ENCODE results near the gene DUS2.

DUS2 gene

GRCh38 chr16:68084504-68085258 is 61.6 kb downstream of the DUS2 start:
- peak; percentile 69 for DNase-seq (ENCODE audit: low read depth)
- TF ChIP-seq CTCF (conservative IDR thresholded peaks at IDR 0.05; ENCODE audit: low read length): no peak
- peak overlapping the region; percentile 68 for H3K4me3 ChIP-seq (ENCODE audit: low read length)

GRCh38 chr16:68085259-68086071 is 62.4 kb downstream of the DUS2 start, which contains the start of gene NFATC3:
Gene NFATC3 (plus strand): TSS chr16:68085370. CDS start chr16:68085682, 312 bp downstream.
- no peak for TF ChIP-seq CTCF (conservative IDR thresholded peaks at IDR 0.05; ENCODE audit: low read length)
- DNase-seq (ENCODE audit: low read depth): peak; percentile 97
- H3K4me3 ChIP-seq (ENCODE audit: low read length): peak within 1 kb of the TSS; percentile 83

GRCh38 chr16:68086336-68086841 is 63.3 kb downstream of the DUS2 start:
- DNase-seq (ENCODE audit: low read depth): peak; percentile 42
- H3K4me3 ChIP-seq (ENCODE audit: low read length): peak overlapping the region; percentile 83

GRCh38 chr16:68086860-68087268 is 63.8 kb downstream of the DUS2 start:
- DNase-seq (ENCODE audit: low read depth): no peak
- peak overlapping the region; percentile 83 for H3K4me3 ChIP-seq (ENCODE audit: low read length)
- TF ChIP-seq CTCF (conservative IDR thresholded peaks at IDR 0.05; ENCODE audit: low read length): no peak

More at GRCh38 chr16:68086336-68086841, 63.3 kb downstream of the DUS2 start:
- TF ChIP-seq CTCF (conservative IDR thresholded peaks at IDR 0.05; ENCODE audit: low read length): no peak

GRCh38 chr16:68087688-68088087 is 64.6 kb downstream of the DUS2 start:
- no peak for DNase-seq (ENCODE audit: low read depth)
- TF ChIP-seq CTCF (conservative IDR thresholded peaks at IDR 0.05; ENCODE audit: low read length): no peak
- H3K4me3 ChIP-seq (ENCODE audit: low read length): no peak overlapping the region

- H3K4me3 ChIP-seq (ENCODE audit: low read length): no peak overlapping the region
- DNase-seq (ENCODE audit: low read depth): no peak
- no peak for TF ChIP-seq CTCF (conservative IDR thresholded peaks at IDR 0.05; ENCODE audit: low read length)
These were observed 65.3 kb downstream of the DUS2 start for GRCh38 chr16:68088130-68088972.
